Loucy (cell line): ENCODE results near the gene ABCA10.

ENCODE experiments used
- H2AFZ ChIP-seq: fragments of 200-600 bp; sonication (generic); 2 replicates; pipeline ENCODE4 v1.6.0; 2016; ENCODE audit warnings: antibody characterized with exemption, mild to moderate bottlenecking, low read length, moderate library complexity
- H3F3A ChIP-seq: fragments of 200-600 bp; 2 replicates; pipeline ENCODE4 v1.6.0; 2016; ENCODE audit warnings: antibody characterized with exemption, low read depth, mild to moderate bottlenecking
- H3K27me3 ChIP-seq: fragments of 200-600 bp; sonication (generic); 2 replicates; pipeline ENCODE4 v1.6.1; 2014; ENCODE audit warnings: low read length, mild to moderate bottlenecking; ENCODE audit not compliant: insufficient read depth, poor library complexity, severe bottlenecking
- H3K36me3 ChIP-seq: fragments of 200-600 bp; sonication (generic); 2 replicates; pipeline ENCODE4 v1.6.1; 2016; ENCODE audit warnings: low read length; ENCODE audit not compliant: insufficient read depth
- H3K4me1 ChIP-seq: fragments of 200-600 bp; sonication (generic); 2 replicates; pipeline ENCODE4 v1.5.1; 2014; ENCODE audit warnings: low read length, mild to moderate bottlenecking; ENCODE audit not compliant: insufficient read depth, poor library complexity, severe bottlenecking
- H3K4me2 ChIP-seq: fragments of 200-600 bp; sonication (generic); 2 replicates; pipeline ENCODE4 v1.6.0; 2014; ENCODE audit warnings: antibody characterized with exemption, low read length, low read depth, mild to moderate bottlenecking; ENCODE audit not compliant: poor library complexity, severe bottlenecking
- H3K4me3 ChIP-seq: fragments of 200-600 bp; sonication (generic); 2 replicates; pipeline ENCODE4 v1.5.1; 2014; ENCODE audit warnings: low read length, mild to moderate bottlenecking, mixed read lengths; ENCODE audit not compliant: poor library complexity, severe bottlenecking
- H3K79me2 ChIP-seq: fragments of 200-600 bp; sonication (generic); 2 replicates; pipeline ENCODE4 v1.6.1; 2014; ENCODE audit warnings: low read length; ENCODE audit not compliant: insufficient read depth
- H3K9ac ChIP-seq: fragments of 200-600 bp; sonication (generic); 2 replicates; pipeline ENCODE4 v1.6.0; 2014; ENCODE audit warnings: mild to moderate bottlenecking, low read depth, low read length, moderate library complexity; ENCODE audit not compliant: poor library complexity, severe bottlenecking
- H3K9me2 ChIP-seq: fragments of 200-600 bp; sonication (generic); replicated peaks from 2 replicates; pipeline ENCODE4 v1.6.1; 2016; ENCODE audit warnings: low read depth, low read length, mixed read lengths
- H3K9me3 ChIP-seq: fragments of 200-600 bp; sonication (generic); 2 replicates; pipeline ENCODE4 v1.6.1; 2014; ENCODE audit warnings: mild to moderate bottlenecking, antibody characterized with exemption, low read length, low read depth; ENCODE audit not compliant: insufficient read depth
- H4K20me1 ChIP-seq: fragments of 200-600 bp; sonication (generic); 2 replicates; pipeline ENCODE4 v1.6.0; 2014; ENCODE audit warnings: antibody characterized with exemption, low read length, mild to moderate bottlenecking; ENCODE audit not compliant: insufficient read depth, poor library complexity, severe bottlenecking
- CTCF ChIP-seq: fragments of 200-600 bp; sonication (generic); conservative IDR thresholded peaks from 2 replicates; pipeline ENCODE4 v1.5.1; 2014; ENCODE audit warnings: mild to moderate bottlenecking, antibody characterized with exemption, low read length
- EZH2phosphoT487 ChIP-seq: fragments of 200-600 bp; IDR thresholded peaks from 2 replicates; pipeline ENCODE4 v1.6.1; 2018; ENCODE audit warnings: antibody characterized with exemption, mild to moderate bottlenecking, moderate library complexity, borderline replicate concordance

Gene ABCA10

GRCh38 chr17:69150333-69150732 is 78.3 kb downstream of the ABCA10 start:
- Histone ChIP-seq H3K4me3 (no peak overlapping the region), H3K9me3 (no peaks in the 10 kb centered on the region), H3K9ac (no peak overlapping the region), H3K4me1 (no peaks in the 10 kb centered on the region), H3K79me2 (no peaks in the 10 kb centered on the region), H3K4me2 (no peak overlapping the region), H3K9me2 (no peaks in the 10 kb centered on the region), H3K36me3 (no peaks in the 10 kb centered on the region), H2AFZ (no peak overlapping the region), H3K27me3 (no peaks in the 10 kb centered on the region), H4K20me1 (no peaks in the 10 kb centered on the region), H3F3A (no peaks in the 10 kb centered on the region)
- no peak for TF ChIP-seq EZH2phosphoT487
- TF ChIP-seq CTCF: no peak

GRCh38 chr17:69147460-69147859 is 81.2 kb downstream of the ABCA10 start:
- no peak overlapping the region for H3K4me2 ChIP-seq
- no peaks in the 10 kb centered on the region for H3F3A ChIP-seq
- H3K79me2 ChIP-seq: no peaks in the 10 kb centered on the region
- no peaks in the 10 kb centered on the region for H3K4me1 ChIP-seq
- H3K9me3 ChIP-seq: no peaks in the 10 kb centered on the region
- H3K9me2 ChIP-seq: no peaks in the 10 kb centered on the region
- TF ChIP-seq EZH2phosphoT487 (no peak), CTCF (no peak)
- no peak overlapping the region for H2AFZ ChIP-seq
- H3K4me3 ChIP-seq: no peak overlapping the region
- H4K20me1 ChIP-seq: no peaks in the 10 kb centered on the region
- H3K9ac ChIP-seq: no peak overlapping the region
- H3K36me3 ChIP-seq: no peaks in the 10 kb centered on the region
- H3K27me3 ChIP-seq: no peaks in the 10 kb centered on the region

- Histone ChIP-seq H3F3A (no peaks in the 10 kb centered on the region), H3K9ac (no peak overlapping the region), H3K4me3 (no peak overlapping the region), H3K36me3 (no peaks in the 10 kb centered on the region), H3K27me3 (no peaks in the 10 kb centered on the region), H3K9me3 (no peaks in the 10 kb centered on the region), H3K79me2 (no peaks in the 10 kb centered on the region), H3K4me2 (no peak overlapping the region), H3K9me2 (no peaks in the 10 kb centered on the region), H2AFZ (no peak overlapping the region), H4K20me1 (no peaks in the 10 kb centered on the region), H3K4me1 (no peaks in the 10 kb centered on the region)
- TF ChIP-seq EZH2phosphoT487 (no peak), CTCF (no peak)
These were observed 84.0 kb downstream of the ABCA10 start for GRCh38 chr17:69144331-69145255.
